ENCODE data around the gene PTPRG.

PTPRG gene

GRCh38 chr3:62189376-62189698 lies 628.0 kb downstream of the PTPRG start:
- DNase-seq (ENCODE audit: low spot score), result no peak

- no peak for DNase-seq (ENCODE audit: low spot score)
Observed at GRCh38 chr3:62192891-62193290, 631.5 kb downstream of the PTPRG start.

- DNase-seq (ENCODE audit: low spot score), result no peak
Observed at GRCh38 chr3:62193586-62194345, 632.4 kb downstream of the PTPRG start.

GRCh38 chr3:62197350-62198012 lies 636.1 kb downstream of the PTPRG start:
- no peak for DNase-seq (ENCODE audit: low spot score)

- DNase-seq (ENCODE audit: low spot score), result no peak
Observed at GRCh38 chr3:62199126-62199525, 637.8 kb downstream of the PTPRG start.

- peak; percentile 48 for DNase-seq (ENCODE audit: low spot score)
Observed at GRCh38 chr3:62201438-62202035, 640.2 kb downstream of the PTPRG start.

- no peak for DNase-seq (ENCODE audit: low spot score)
Observed at GRCh38 chr3:62203152-62203551, 641.8 kb downstream of the PTPRG start.

- DNase-seq (ENCODE audit: low spot score), result no peak
Observed at GRCh38 chr3:62203561-62203960, 642.2 kb downstream of the PTPRG start.

GRCh38 chr3:62207197-62207596 lies 645.8 kb downstream of the PTPRG start:
- no peak for DNase-seq (ENCODE audit: low spot score)

GRCh38 chr3:62208385-62208784 lies 647.0 kb downstream of the PTPRG start:
- no peak for DNase-seq (ENCODE audit: low spot score)

- DNase-seq (ENCODE audit: low spot score), result no peak
Observed at GRCh38 chr3:62209101-62209500, 647.7 kb downstream of the PTPRG start.

- no peak for DNase-seq (ENCODE audit: low spot score)
Observed at GRCh38 chr3:62210011-62210410, 648.6 kb downstream of the PTPRG start.

GRCh38 chr3:62211675-62212429 lies 650.5 kb downstream of the PTPRG start:
- DNase-seq (ENCODE audit: low spot score), result no peak

GRCh38 chr3:62214850-62215249 lies 653.5 kb downstream of the PTPRG start:
- no peak for DNase-seq (ENCODE audit: low spot score)

GRCh38 chr3:62220616-62221015 lies 659.2 kb downstream of the PTPRG start:
- DNase-seq (ENCODE audit: low spot score), result no peak

GRCh38 chr3:62225051-62225450 lies 663.7 kb downstream of the PTPRG start:
- no peak for DNase-seq (ENCODE audit: low spot score)

- DNase-seq (ENCODE audit: low spot score), result no peak
Observed at GRCh38 chr3:62226601-62227339, 665.4 kb downstream of the PTPRG start.

- no peak for DNase-seq (ENCODE audit: low spot score)
Observed at GRCh38 chr3:62228467-62228866, 667.1 kb downstream of the PTPRG start.

- DNase-seq (ENCODE audit: low spot score), result no peak
Observed at GRCh38 chr3:62229211-62229610, 667.8 kb downstream of the PTPRG start.

- peak; percentile 30 for DNase-seq (ENCODE audit: low spot score)
Observed at GRCh38 chr3:62229908-62230307, 668.5 kb downstream of the PTPRG start.

GRCh38 chr3:62233065-62233464 lies 671.7 kb downstream of the PTPRG start:
- DNase-seq (ENCODE audit: low spot score), result no peak

GRCh38 chr3:62236016-62236415 lies 674.6 kb downstream of the PTPRG start:
- DNase-seq (ENCODE audit: low spot score), result no peak

Data from RKO (cell line).